Measurements from ENCODE around the gene RPL29.
"Not testable (repeated sequence)": the region's sequence is repeated elsewhere in the genome, so short reads cannot be mapped to it uniquely, and the experiment has no call there.

Gene RPL29

GRCh38 chr3:52004906-52005395 is 9.3 kb upstream of the RPL29 start:
- DNase-seq: no peak

GRCh38 chr3:52004163-52004787 is 8.6 kb upstream of the RPL29 start:
- DNase-seq: no peak

- DNase-seq: no peak
Observed at GRCh38 chr3:52002748-52003147, 7.1 kb upstream of the RPL29 start.

GRCh38 chr3:52001443-52001974 is 5.8 kb upstream of the RPL29 start:
- peak; percentile 89 for DNase-seq

- DNase-seq: no peak
Observed at GRCh38 chr3:51999846-52000245, 4.2 kb upstream of the RPL29 start.

GRCh38 chr3:51998774-51999173 is 3.1 kb upstream of the RPL29 start:
- no peak for DNase-seq

GRCh38 chr3:51997935-51998596 is 2.4 kb upstream of the RPL29 start:
- DNase-seq: no peak

GRCh38 chr3:51997172-51997571 is 1.5 kb upstream of the RPL29 start:
- DNase-seq: no peak

GRCh38 chr3:51994530-51994929 is 1.2 kb downstream of the RPL29 start:
- no peak for DNase-seq

GRCh38 chr3:51993657-51994056 is 2.0 kb downstream of the RPL29 start:
- not testable (repeated sequence) for DNase-seq

GRCh38 chr3:51992017-51992682 is 3.5 kb downstream of the RPL29 start:
- no peak for DNase-seq

GRCh38 chr3:51990501-51990971 is 5.2 kb downstream of the RPL29 start:
- DNase-seq: not testable (repeated sequence)

- no peak for DNase-seq
Observed at GRCh38 chr3:51988286-51989146, 7.2 kb downstream of the RPL29 start.

GRCh38 chr3:51987568-51987967 is 8.1 kb downstream of the RPL29 start:
- DNase-seq: no peak

GRCh38 chr3:51986010-51986947 is 9.4 kb downstream of the RPL29 start:
- DNase-seq: no peak

GRCh38 chr3:51985063-51985462 is 10.6 kb downstream of the RPL29 start:
- no peak for DNase-seq

GRCh38 chr3:51984269-51984647 is 11.4 kb downstream of the RPL29 start:
- no peak for DNase-seq

GRCh38 chr3:51983578-51984268 is 12.0 kb downstream of the RPL29 start:
- no peak for DNase-seq

- DNase-seq: peak; percentile 68
Observed at GRCh38 chr3:51982838-51983577, 12.7 kb downstream of the RPL29 start, which contains the start of gene ACY1. Gene ACY1 (plus strand): TSS chr3:51983535. CDS start chr3:51984065, 530 bp downstream.

GRCh38 chr3:51982352-51982837 is 13.3 kb downstream of the RPL29 start:
- no peak for DNase-seq
